ENCODE data around the gene GRM8.
A peak's percentile ranks its signal among the peaks of the same experiment; 100 is the strongest.
"Not testable (repeated sequence)": the region's sequence is repeated elsewhere in the genome, so short reads cannot be mapped to it uniquely, and the experiment has no call there.

GRM8 gene

GRCh38 chr7:126685596-126685995 is 567.1 kb downstream of the GRM8 start:
- no peak for DNase-seq (ENCODE audit: extremely low spot score)
- POLR2A ChIA-PET, result no interaction called here
- CTCF ChIA-PET, result no interaction called here
- TF ChIP-seq FOXA1 (IDR thresholded peaks at IDR 0.05) (no peak), ZNF384 (IDR thresholded peaks at IDR 0.05) (no peak), SUZ12 (IDR thresholded peaks at IDR 0.05) (no peak), FOXK2 (IDR thresholded peaks at IDR 0.05) (no peak), HDGF (IDR thresholded peaks at IDR 0.05; ENCODE audit: borderline replicate concordance) (no peak), TARDBP (IDR thresholded peaks at IDR 0.05) (no peak), BHLHE40 (IDR thresholded peaks at IDR 0.05; ENCODE audit: borderline replicate concordance) (no peak), PKNOX1 (IDR thresholded peaks at IDR 0.05) (no peak), L3MBTL2 (conservative IDR thresholded peaks at IDR 0.05) (no peak), LEF1 (IDR thresholded peaks at IDR 0.05; ENCODE audit: borderline replicate concordance) (no peak), NFRKB (IDR thresholded peaks at IDR 0.05) (no peak), ELF4 (IDR thresholded peaks at IDR 0.05) (no peak), CTBP1 (IDR thresholded peaks at IDR 0.05; ENCODE audit: borderline replicate concordance) (no peak)

- DNase-seq (ENCODE audit: extremely low spot score), result no peak
- POLR2A ChIA-PET, result no interaction called here
- TF ChIP-seq PKNOX1 (IDR thresholded peaks at IDR 0.05), result no peak
- no peak for TF ChIP-seq NFRKB (IDR thresholded peaks at IDR 0.05)
- no peak for TF ChIP-seq ELF4 (IDR thresholded peaks at IDR 0.05)
- CTCF ChIA-PET, result no interaction called here
These were observed 567.6 kb downstream of the GRM8 start for GRCh38 chr7:126685018-126685573.

- ChIA-PET CTCF (no interaction called here), POLR2A (no interaction called here)
- DNase-seq (ENCODE audit: extremely low spot score), result no peak
- TF ChIP-seq PKNOX1 (IDR thresholded peaks at IDR 0.05) (no peak), ZNF384 (IDR thresholded peaks at IDR 0.05) (no peak), L3MBTL2 (conservative IDR thresholded peaks at IDR 0.05) (no peak), BHLHE40 (IDR thresholded peaks at IDR 0.05; ENCODE audit: borderline replicate concordance) (no peak), ARNT (IDR thresholded peaks at IDR 0.05) (no peak), HDGF (IDR thresholded peaks at IDR 0.05; ENCODE audit: borderline replicate concordance) (no peak), SUZ12 (IDR thresholded peaks at IDR 0.05) (no peak), NFRKB (IDR thresholded peaks at IDR 0.05) (no peak), FOXK2 (IDR thresholded peaks at IDR 0.05) (no peak), FOXA1 (IDR thresholded peaks at IDR 0.05) (no peak)
These were observed 570.6 kb downstream of the GRM8 start for GRCh38 chr7:126682176-126682575.

- POLR2A ChIA-PET; DNase-seq (ENCODE audit: extremely low spot score); CTCF ChIA-PET: not testable (repeated sequence)
These were observed 584.0 kb downstream of the GRM8 start for GRCh38 chr7:126668762-126669161.

GRCh38 chr7:126668367-126668752 is 584.4 kb downstream of the GRM8 start:
- ChIA-PET CTCF (no interaction called here), POLR2A (no interaction called here)
- TF ChIP-seq HDGF (IDR thresholded peaks at IDR 0.05; ENCODE audit: borderline replicate concordance) (no peak), SUZ12 (IDR thresholded peaks at IDR 0.05) (no peak), PKNOX1 (IDR thresholded peaks at IDR 0.05) (no peak), BHLHE40 (IDR thresholded peaks at IDR 0.05; ENCODE audit: borderline replicate concordance) (no peak), LEF1 (IDR thresholded peaks at IDR 0.05; ENCODE audit: borderline replicate concordance) (no peak), FOXM1 (IDR thresholded peaks at IDR 0.05; ENCODE audit: borderline replicate concordance) (no peak)
- no peak for DNase-seq (ENCODE audit: extremely low spot score)

GRCh38 chr7:126667742-126668366 is 584.9 kb downstream of the GRM8 start:
- DNase-seq (ENCODE audit: extremely low spot score), result peak; percentile 11
- POLR2A ChIA-PET, result no interaction called here
- TF ChIP-seq TARDBP (IDR thresholded peaks at IDR 0.05) (no peak), SP1 (IDR thresholded peaks at IDR 0.05) (no peak), SUZ12 (IDR thresholded peaks at IDR 0.05) (no peak), FOXM1 (IDR thresholded peaks at IDR 0.05; ENCODE audit: borderline replicate concordance) (no peak), LEF1 (IDR thresholded peaks at IDR 0.05; ENCODE audit: borderline replicate concordance) (no peak), ZNF384 (IDR thresholded peaks at IDR 0.05) (no peak), BHLHE40 (IDR thresholded peaks at IDR 0.05; ENCODE audit: borderline replicate concordance) (no peak)
- CTCF ChIA-PET, result no interaction called here

- ChIA-PET CTCF (no interaction called here), POLR2A (no interaction called here)
- DNase-seq (ENCODE audit: extremely low spot score), result no peak
- TF ChIP-seq TARDBP (IDR thresholded peaks at IDR 0.05), result no peak
- no peak for TF ChIP-seq PKNOX1 (IDR thresholded peaks at IDR 0.05)
- TF ChIP-seq CTBP1 (IDR thresholded peaks at IDR 0.05; ENCODE audit: borderline replicate concordance), result no peak
- no peak for TF ChIP-seq SUZ12 (IDR thresholded peaks at IDR 0.05)
- no peak for TF ChIP-seq HDGF (IDR thresholded peaks at IDR 0.05; ENCODE audit: borderline replicate concordance)
- no peak for TF ChIP-seq SP1 (IDR thresholded peaks at IDR 0.05)
- TF ChIP-seq FOXA1 (IDR thresholded peaks at IDR 0.05), result no peak
- no peak for TF ChIP-seq L3MBTL2 (conservative IDR thresholded peaks at IDR 0.05)
- no peak for TF ChIP-seq LEF1 (IDR thresholded peaks at IDR 0.05; ENCODE audit: borderline replicate concordance)
- TF ChIP-seq ARNT (IDR thresholded peaks at IDR 0.05), result no peak
- TF ChIP-seq NFRKB (IDR thresholded peaks at IDR 0.05), result no peak
These were observed 589.9 kb downstream of the GRM8 start for GRCh38 chr7:126662856-126663255.

All from HEK293T (cell line).